Measurements from ENCODE around the gene KDELR3.

DNA sequence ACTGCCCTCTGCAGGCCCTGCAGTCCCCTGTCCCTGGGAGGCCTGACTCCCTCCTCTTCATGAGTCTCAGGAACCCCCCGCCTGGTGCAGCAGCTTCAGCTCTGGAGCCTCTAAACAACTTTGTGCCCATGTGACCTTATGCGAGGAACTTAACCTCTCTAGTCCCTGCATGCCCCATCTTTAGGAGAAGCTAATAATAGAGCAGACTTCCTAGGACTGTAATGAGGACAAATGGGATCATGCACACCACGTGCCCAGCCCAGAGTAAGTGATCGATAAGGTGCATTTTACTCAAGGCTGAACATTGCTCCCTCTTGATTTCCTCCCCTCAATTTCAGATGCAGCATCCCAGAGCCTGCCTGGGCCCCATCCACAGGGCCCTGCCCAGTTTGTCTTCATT lies 31.9 kb upstream of the KDELR3 start:
- no peak for TF ChIP-seq POLR2AphosphoS5 (IDR thresholded peaks at IDR 0.05; ENCODE audit: low read depth, low read length)
- TF ChIP-seq, protein P1, sequence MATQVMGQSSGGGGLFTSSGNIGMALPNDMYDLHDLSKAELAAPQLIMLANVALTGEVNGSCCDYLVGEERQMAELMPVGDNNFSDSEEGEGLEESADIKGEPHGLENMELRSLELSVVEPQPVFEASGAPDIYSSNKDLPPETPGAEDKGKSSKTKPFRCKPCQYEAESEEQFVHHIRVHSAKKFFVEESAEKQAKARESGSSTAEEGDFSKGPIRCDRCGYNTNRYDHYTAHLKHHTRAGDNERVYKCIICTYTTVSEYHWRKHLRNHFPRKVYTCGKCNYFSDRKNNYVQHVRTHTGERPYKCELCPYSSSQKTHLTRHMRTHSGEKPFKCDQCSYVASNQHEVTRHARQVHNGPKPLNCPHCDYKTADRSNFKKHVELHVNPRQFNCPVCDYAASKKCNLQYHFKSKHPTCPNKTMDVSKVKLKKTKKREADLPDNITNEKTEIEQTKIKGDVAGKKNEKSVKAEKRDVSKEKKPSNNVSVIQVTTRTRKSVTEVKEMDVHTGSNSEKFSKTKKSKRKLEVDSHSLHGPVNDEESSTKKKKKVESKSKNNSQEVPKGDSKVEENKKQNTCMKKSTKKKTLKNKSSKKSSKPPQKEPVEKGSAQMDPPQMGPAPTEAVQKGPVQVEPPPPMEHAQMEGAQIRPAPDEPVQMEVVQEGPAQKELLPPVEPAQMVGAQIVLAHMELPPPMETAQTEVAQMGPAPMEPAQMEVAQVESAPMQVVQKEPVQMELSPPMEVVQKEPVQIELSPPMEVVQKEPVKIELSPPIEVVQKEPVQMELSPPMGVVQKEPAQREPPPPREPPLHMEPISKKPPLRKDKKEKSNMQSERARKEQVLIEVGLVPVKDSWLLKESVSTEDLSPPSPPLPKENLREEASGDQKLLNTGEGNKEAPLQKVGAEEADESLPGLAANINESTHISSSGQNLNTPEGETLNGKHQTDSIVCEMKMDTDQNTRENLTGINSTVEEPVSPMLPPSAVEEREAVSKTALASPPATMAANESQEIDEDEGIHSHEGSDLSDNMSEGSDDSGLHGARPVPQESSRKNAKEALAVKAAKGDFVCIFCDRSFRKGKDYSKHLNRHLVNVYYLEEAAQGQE (IDR thresholded peaks at IDR 0.05; ENCODE audit: insufficient read depth in 1 of 2, low read depth in 2 of 2, low read length in 2 of 2) = no peak
- TF ChIP-seq SIN3A (IDR thresholded peaks at IDR 0.05; ENCODE audit: borderline replicate concordance, insufficient read depth, low read length) = no peak
- TF ChIP-seq TAF1 (IDR thresholded peaks at IDR 0.05; ENCODE audit: borderline replicate concordance, insufficient read depth, low read length) = no peak
